ENCODE data around the gene KCNE3.
"Not testable (repeated sequence)": the region's sequence is repeated elsewhere in the genome, so short reads cannot be mapped to it uniquely, and the experiment has no call there.

The KCNE3 gene

GRCh38 chr11:74443071-74443864 lies 24.1 kb downstream of the KCNE3 start:
- DNase-seq (ENCODE audit: low spot score): no peak

GRCh38 chr11:74442636-74443035 lies 24.7 kb downstream of the KCNE3 start:
- no peak for DNase-seq (ENCODE audit: low spot score)

- DNase-seq (ENCODE audit: low spot score): peak; percentile 71
These were observed 28.7 kb downstream of the KCNE3 start for GRCh38 chr11:74438681-74439080.

GRCh38 chr11:74437441-74438042 lies 29.8 kb downstream of the KCNE3 start:
- DNase-seq (ENCODE audit: low spot score): peak; percentile 74

- no peak for DNase-seq (ENCODE audit: low spot score)
These were observed 32.8 kb downstream of the KCNE3 start for GRCh38 chr11:74434528-74434927.

GRCh38 chr11:74429205-74429604 lies 38.1 kb downstream of the KCNE3 start:
- DNase-seq (ENCODE audit: low spot score): no peak

- DNase-seq (ENCODE audit: low spot score): no peak
These were observed 39.9 kb downstream of the KCNE3 start for GRCh38 chr11:74427384-74427886.

- no peak for DNase-seq (ENCODE audit: low spot score)
These were observed 42.2 kb downstream of the KCNE3 start for GRCh38 chr11:74425100-74425499.

GRCh38 chr11:74418509-74418895 lies 48.8 kb downstream of the KCNE3 start:
- DNase-seq (ENCODE audit: low spot score): no peak

GRCh38 chr11:74417860-74418508 lies 49.4 kb downstream of the KCNE3 start:
- no peak for DNase-seq (ENCODE audit: low spot score)

- no peak for DNase-seq (ENCODE audit: low spot score)
These were observed 50.0 kb downstream of the KCNE3 start for GRCh38 chr11:74417379-74417804.

- DNase-seq (ENCODE audit: low spot score): not testable (repeated sequence)
These were observed 50.4 kb downstream of the KCNE3 start for GRCh38 chr11:74416974-74417373.

- no peak for DNase-seq (ENCODE audit: low spot score)
These were observed 54.5 kb downstream of the KCNE3 start for GRCh38 chr11:74412733-74413359.

GRCh38 chr11:74412321-74412720 lies 55.0 kb downstream of the KCNE3 start:
- DNase-seq (ENCODE audit: low spot score): no peak

- no peak for DNase-seq (ENCODE audit: low spot score)
These were observed 57.7 kb downstream of the KCNE3 start for GRCh38 chr11:74409633-74410032.

Data from hematopoietic multipotent progenitor cell treated with erythropoietin and hydrocortisone succinate and interleukin-3 and kit ligand, for 17 days (in vitro differentiated cells).